GM12864 (cell line): ENCODE measurements around the gene SEL1L2.

Experiments used
- DNase-seq: peaks from one replicate; pipeline ENCODE4 v3.0.0-alpha.2; 2011; ENCODE audit warnings: low read depth
- H3K4me3 ChIP-seq: 2 replicates; pipeline ENCODE4 v1.5.1; 2011; ENCODE audit warnings: mild to moderate bottlenecking, low read depth, low read length, control low read depth
- CTCF ChIP-seq: IDR thresholded peaks from 2 replicates; pipeline ENCODE4 v1.5.1; 2011; ENCODE audit warnings: low read depth, mild to moderate bottlenecking, moderate library complexity, low read length, control low read depth, inconsistent platforms; ENCODE audit errors: missing control alignments

Gene SEL1L2

GRCh38 chr20:13891575-13891974, 98.8 kb downstream of the SEL1L2 start:
- TF ChIP-seq CTCF, result no peak
- no peak for DNase-seq

DNA sequence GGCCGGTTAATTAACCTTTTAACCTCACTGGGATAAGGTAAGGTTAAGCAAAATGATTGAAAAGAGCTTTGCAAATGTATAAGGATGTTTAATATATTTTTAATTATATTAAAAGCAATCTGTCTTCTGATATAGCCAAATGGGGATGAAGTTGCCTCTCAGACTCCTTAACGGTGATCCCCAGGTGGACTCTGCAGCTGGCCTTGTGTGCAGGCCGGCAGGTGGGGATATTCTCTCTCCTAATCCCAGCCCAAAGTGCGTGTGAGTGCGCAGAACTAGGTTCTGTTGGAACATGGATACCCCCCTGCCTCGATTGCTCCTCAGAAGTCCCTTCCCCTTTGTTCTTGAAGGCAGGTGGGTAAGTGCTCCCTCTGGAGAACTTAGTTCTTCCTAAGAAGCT, 105.6 kb downstream of the SEL1L2 start:
- DNase-seq, result no peak
- no peak for TF ChIP-seq CTCF
- H3K4me3 ChIP-seq, result no peak overlapping the region

More at GRCh38 chr20:13891575-13891974, 98.8 kb downstream of the SEL1L2 start:
- no peak overlapping the region for H3K4me3 ChIP-seq

GRCh38 chr20:13883425-13883824, 107.0 kb downstream of the SEL1L2 start:
- no peak for DNase-seq
- TF ChIP-seq CTCF, result no peak

GRCh38 chr20:13878566-13878965, 111.8 kb downstream of the SEL1L2 start:
- no peak for DNase-seq
- no peak for TF ChIP-seq CTCF
- no peak overlapping the region for H3K4me3 ChIP-seq

More at GRCh38 chr20:13883425-13883824, 107.0 kb downstream of the SEL1L2 start:
- no peak overlapping the region for H3K4me3 ChIP-seq

- TF ChIP-seq CTCF, result no peak
- DNase-seq, result no peak
- H3K4me3 ChIP-seq, result no peak overlapping the region
These were observed 112.6 kb downstream of the SEL1L2 start for GRCh38 chr20:13877793-13878192.

GRCh38 chr20:13875265-13875811, 115.1 kb downstream of the SEL1L2 start:
- H3K4me3 ChIP-seq, result no peak overlapping the region
- DNase-seq, result no peak
- TF ChIP-seq CTCF, result no peak
